Measurements from ENCODE around the gene RAB5IF. TPM values are rescaled to one million over a fixed set of nuclear protein-coding genes. Genes with fewer than 3 reads are reported as not detected.
"Not testable (repeated sequence)": the region's sequence is repeated elsewhere in the genome, so short reads cannot be mapped to it uniquely, and the experiment has no call there.

RAB5IF gene
- total RNA-seq (10 to 100 TPM; 35.6 to 61.0 (median 40.9) TPM), polyA plus RNA-seq (10 to 100 TPM; 29.6 to 59.0 TPM)
- long read RNA-seq, donor 1, transcript RAB5IF-202 (4 exons, 1,114 nt) = major isoform, 14 of 15 reads
- long read RNA-seq, donor 1, partial matches to known transcripts = 0 of 15 reads
- long read RNA-seq, donor 1, other reads (novel, unspliced or antisense) = 0 of 15 reads
- long read RNA-seq, donor 2, transcript RAB5IF-202 (4 exons, 1,114 nt) = major isoform, 49 of 59 reads
- long read RNA-seq, donor 2, partial matches to known transcripts = 6 of 59 reads
- long read RNA-seq, donor 2, other reads (novel, unspliced or antisense) = 0 of 59 reads
- long read RNA-seq, donor 3, transcript RAB5IF-202 (4 exons, 1,114 nt) = major isoform, 41 of 47 reads
- long read RNA-seq, donor 3, partial matches to known transcripts = 1 of 47 reads
- long read RNA-seq, donor 3, other reads (novel, unspliced or antisense) = 2 of 47 reads

GRCh38 chr20:36605399-36606157, at the start of gene RAB5IF:
Gene RAB5IF (plus strand): TSS chr20:36605779. CDS start chr20:36605952, 173 bp downstream.
- Histone ChIP-seq H3K27ac (peak within 1 kb of the TSS; percentile 52 to 64), H3K27me3 (no peaks in the 10 kb centered on the region), H3K9me3 (no peaks in the 10 kb centered on the region), H3K36me3 (no peaks in the 10 kb centered on the region), H3K4me3 (peak within 1 kb of the TSS; percentile 88), H3K4me1 (ENCODE audit: insufficient read depth) (peaks cover 8% of the 10 kb centered on the region)
- no peak for TF ChIP-seq EP300 (IDR thresholded peaks at IDR 0.05)
- TF ChIP-seq POLR2A (IDR thresholded peaks at IDR 0.05) = peak; percentile 23
- TF ChIP-seq, protein P1, sequence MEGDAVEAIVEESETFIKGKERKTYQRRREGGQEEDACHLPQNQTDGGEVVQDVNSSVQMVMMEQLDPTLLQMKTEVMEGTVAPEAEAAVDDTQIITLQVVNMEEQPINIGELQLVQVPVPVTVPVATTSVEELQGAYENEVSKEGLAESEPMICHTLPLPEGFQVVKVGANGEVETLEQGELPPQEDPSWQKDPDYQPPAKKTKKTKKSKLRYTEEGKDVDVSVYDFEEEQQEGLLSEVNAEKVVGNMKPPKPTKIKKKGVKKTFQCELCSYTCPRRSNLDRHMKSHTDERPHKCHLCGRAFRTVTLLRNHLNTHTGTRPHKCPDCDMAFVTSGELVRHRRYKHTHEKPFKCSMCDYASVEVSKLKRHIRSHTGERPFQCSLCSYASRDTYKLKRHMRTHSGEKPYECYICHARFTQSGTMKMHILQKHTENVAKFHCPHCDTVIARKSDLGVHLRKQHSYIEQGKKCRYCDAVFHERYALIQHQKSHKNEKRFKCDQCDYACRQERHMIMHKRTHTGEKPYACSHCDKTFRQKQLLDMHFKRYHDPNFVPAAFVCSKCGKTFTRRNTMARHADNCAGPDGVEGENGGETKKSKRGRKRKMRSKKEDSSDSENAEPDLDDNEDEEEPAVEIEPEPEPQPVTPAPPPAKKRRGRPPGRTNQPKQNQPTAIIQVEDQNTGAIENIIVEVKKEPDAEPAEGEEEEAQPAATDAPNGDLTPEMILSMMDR (IDR thresholded peaks at IDR 0.05) = peak; percentile 94 to 99 (median 94)
- 0 to 1% (median 0%) methylated on average over 63 to 90 of the region's 90 CpGs for WGBS, 3 donors
- DNase-seq = peak; percentile 99 to 100 (median 100)
- intact Hi-C loops (cut with DNase I) = loop anchor here in 2 of 4 donors (5.0 to 10.0 kb wide), 2 partner anchors 48 to 401 kb away; no protein-coding TSS in a partner anchor

- no peak overlapping the region for H3K27ac ChIP-seq
- WGBS, 3 donors = 77 to 79% (median 78%) methylated on average over 2 of the region's 2 CpGs
- no peak for DNase-seq
- TF ChIP-seq POLR2A (IDR thresholded peaks at IDR 0.05) = no peak
- TF ChIP-seq EP300 (IDR thresholded peaks at IDR 0.05) = no peak
- TF ChIP-seq, protein P1 (IDR thresholded peaks at IDR 0.05) = no peak
- no peaks in the 10 kb centered on the region for H3K9me3 ChIP-seq
- no peak overlapping the region for H3K4me3 ChIP-seq
- no peaks in the 10 kb centered on the region for H3K4me1 ChIP-seq (ENCODE audit: insufficient read depth)
- no peaks in the 10 kb centered on the region for H3K36me3 ChIP-seq
- H3K27me3 ChIP-seq = no peaks in the 10 kb centered on the region
- intact Hi-C loops (cut with DNase I) = no loop called here
These were observed 42.9 kb upstream of the RAB5IF start for GRCh38 chr20:36562724-36563123.

DNA sequence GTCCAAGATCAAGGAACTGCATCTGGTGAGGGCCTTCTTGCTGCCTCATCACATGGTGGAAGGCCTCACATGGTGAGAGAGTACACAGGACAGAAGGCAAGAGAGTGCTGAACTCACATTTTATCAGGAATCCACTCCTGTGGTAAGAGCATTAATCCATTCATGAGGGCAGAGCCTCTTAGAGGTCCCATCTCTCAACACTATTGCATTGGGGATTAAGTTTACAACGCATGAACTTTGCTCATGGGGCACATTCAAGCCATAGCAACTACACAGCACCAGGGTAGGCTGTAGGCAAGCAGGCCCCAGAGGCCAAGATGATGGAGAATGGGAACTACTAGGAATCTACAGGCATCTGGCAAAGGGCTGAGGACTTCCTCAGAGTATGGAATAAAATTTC, 42.2 kb upstream of the RAB5IF start:
- Histone ChIP-seq H3K4me3 (no peak overlapping the region), H3K9me3 (no peaks in the 10 kb centered on the region), H3K27me3 (no peaks in the 10 kb centered on the region), H3K36me3 (no peaks in the 10 kb centered on the region), H3K27ac (no peak overlapping the region), H3K4me1 (ENCODE audit: insufficient read depth) (no peaks in the 10 kb centered on the region)
- 88 to 93% (median 92%) methylated on average over 1 of the region's 1 CpG for WGBS, 3 donors
- intact Hi-C loops (cut with DNase I) = no loop called here
- no peak for DNase-seq
- TF ChIP-seq, protein P1 (IDR thresholded peaks at IDR 0.05) = no peak
- TF ChIP-seq EP300 (IDR thresholded peaks at IDR 0.05) (no peak), POLR2A (IDR thresholded peaks at IDR 0.05) (no peak)

GRCh38 chr20:36564078-36564725, 41.4 kb upstream of the RAB5IF start:
- H3K4me1 ChIP-seq (ENCODE audit: insufficient read depth); H3K4me3 ChIP-seq; H3K36me3 ChIP-seq; H3K27ac ChIP-seq; H3K9me3 ChIP-seq; H3K27me3 ChIP-seq; intact Hi-C loops (cut with DNase I); DNase-seq: not testable (repeated sequence)
- WGBS, 3 donors = 93 to 96% (median 93%) methylated on average over 13 of the region's 13 CpGs

DNA sequence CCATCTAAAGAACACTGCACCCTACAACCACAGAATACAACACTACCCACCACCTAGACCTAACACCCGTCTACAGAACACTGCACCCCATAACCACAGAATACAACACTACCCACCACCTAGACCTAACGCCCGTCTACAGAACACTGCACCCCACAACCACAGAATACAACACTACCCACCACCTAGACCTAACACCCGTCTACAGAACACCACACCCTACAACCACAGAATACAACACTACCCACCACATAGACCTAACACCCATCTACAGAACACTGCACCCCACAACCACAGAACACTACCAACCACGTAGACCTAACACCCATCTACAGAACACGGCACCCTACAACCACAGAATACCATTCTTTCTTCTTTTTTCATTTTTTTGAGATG, 40.9 kb upstream of the RAB5IF start:
- DNase-seq, H3K27ac ChIP-seq, H3K27me3 ChIP-seq: not testable (repeated sequence)

More for the DNA sequence above, 40.9 kb upstream of the RAB5IF start:
- H3K36me3 ChIP-seq; H3K4me1 ChIP-seq (ENCODE audit: insufficient read depth); H3K9me3 ChIP-seq; H3K4me3 ChIP-seq; intact Hi-C loops (cut with DNase I): not testable (repeated sequence)
- WGBS, 3 donors = 91 to 94% (median 93%) methylated on average over 6 of the region's 6 CpGs
